Duodenal mucosa (tissue), 2 donors: ENCODE measurements around the gene LRRC37B.
"Not testable (repeated sequence)": the region's sequence is repeated elsewhere in the genome, so short reads cannot be mapped to it uniquely, and the experiment has no call there.

Experiments used
- H3K27ac ChIP-seq: one replicate; pipeline ENCODE4 v1.7.0; 2013; ENCODE audit warnings: low read depth, low read length
- H3K27me3 ChIP-seq, 2 donors: one replicate each; pipeline ENCODE4 v1.7.0; 2013; ENCODE audit warnings: low read length in 2 of 2, control low read depth in 1 of 2; ENCODE audit not compliant: insufficient read depth in 2 of 2, control insufficient read depth in 1 of 2
- H3K36me3 ChIP-seq, 2 donors: one replicate each; pipeline ENCODE4 v1.7.0; 2013; ENCODE audit warnings: low read length in 2 of 2, control low read depth in 1 of 2; ENCODE audit not compliant: insufficient read depth in 2 of 2, control insufficient read depth in 1 of 2
- H3K4me1 ChIP-seq, 2 donors: one replicate each; pipeline ENCODE4 v1.7.0; 2013; ENCODE audit warnings: low read length in 2 of 2, control low read depth in 1 of 2; ENCODE audit not compliant: insufficient read depth in 2 of 2, control insufficient read depth in 1 of 2
- H3K4me3 ChIP-seq, 2 donors: one replicate each; pipeline ENCODE4 v1.7.0; 2013; ENCODE audit warnings: low read length in 2 of 2, low read depth in 1 of 2
- H3K9ac ChIP-seq, 2 donors: one replicate each; pipeline ENCODE4 v1.7.0; 2013; ENCODE audit warnings: low read length in 2 of 2, low read depth in 1 of 2
- H3K9me3 ChIP-seq, 2 donors: one replicate each; pipeline ENCODE4 v1.7.0; 2013; ENCODE audit warnings: low read length in 2 of 2, control low read depth in 1 of 2; ENCODE audit not compliant: control insufficient read depth in 1 of 2

The LRRC37B gene

DNA sequence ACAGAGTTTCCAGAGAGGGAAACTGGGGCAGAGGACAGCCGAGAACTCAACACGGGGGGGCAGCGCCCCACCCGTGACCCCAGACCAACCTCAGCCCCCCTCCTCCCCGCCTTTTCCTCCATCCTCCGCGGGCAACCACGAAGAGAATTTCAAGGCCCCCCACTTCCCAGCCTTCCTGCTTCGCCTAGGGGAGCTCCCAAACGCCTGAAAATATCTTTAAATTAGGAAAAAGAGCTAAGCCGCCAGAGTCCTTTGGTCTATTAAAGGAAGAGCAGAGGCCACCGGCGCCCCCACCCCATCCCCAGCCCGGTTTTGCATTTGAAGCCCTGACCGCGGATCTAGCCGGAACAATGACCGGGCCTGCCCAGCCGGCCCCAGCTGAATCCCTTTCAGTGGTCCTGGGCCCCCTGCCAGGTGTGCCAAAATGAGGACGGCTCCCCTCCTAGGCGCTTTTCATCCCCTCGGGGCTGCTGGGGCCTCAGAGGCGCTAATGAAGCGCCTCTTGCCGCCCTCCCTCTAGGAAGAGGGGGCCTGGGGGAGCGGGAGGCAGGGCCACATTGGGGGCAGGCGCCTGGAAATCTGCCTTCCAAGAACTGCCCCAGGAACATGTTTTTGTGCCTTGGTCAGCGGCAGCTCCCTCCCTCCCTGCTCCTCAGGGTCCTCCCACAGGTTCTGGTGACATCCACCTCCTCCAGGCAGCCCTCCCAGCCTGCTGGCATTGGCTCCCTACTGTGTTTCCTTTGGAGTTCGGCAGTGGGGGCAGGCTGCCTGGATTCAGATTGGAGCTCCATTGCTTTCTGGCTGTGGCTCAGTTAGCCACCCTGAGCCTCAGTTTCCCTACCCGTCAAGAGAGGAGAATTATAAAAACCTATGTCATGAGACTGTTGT is 78.0 kb downstream of the LRRC37B start:
- not testable (repeated sequence) for H3K27ac ChIP-seq, H3K9me3 ChIP-seq, H3K36me3 ChIP-seq, H3K9ac ChIP-seq, H3K4me1 ChIP-seq, H3K27me3 ChIP-seq, H3K4me3 ChIP-seq

DNA sequence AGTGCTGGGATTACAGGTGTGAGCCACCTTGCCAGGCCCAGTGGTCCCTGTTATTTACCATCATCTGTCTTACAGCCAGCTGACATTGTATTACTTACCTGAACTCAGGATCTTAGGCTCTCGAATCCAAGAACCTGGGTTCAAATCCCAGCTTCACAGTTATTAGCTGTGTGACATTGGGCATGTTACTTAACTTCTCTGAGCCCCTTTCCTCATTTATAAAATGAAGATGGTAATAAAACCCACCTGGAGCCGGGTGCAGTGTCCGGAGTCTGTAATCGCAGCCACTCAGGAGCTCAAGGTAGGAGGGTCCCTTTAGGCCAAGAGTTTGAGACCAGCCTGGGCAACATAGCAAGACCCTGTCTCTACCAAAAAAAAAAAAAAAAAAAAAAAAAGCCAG is 79.7 kb downstream of the LRRC37B start:
- not testable (repeated sequence) for H3K4me3 ChIP-seq, H3K27me3 ChIP-seq, H3K4me1 ChIP-seq, H3K9ac ChIP-seq, H3K27ac ChIP-seq, H3K36me3 ChIP-seq, H3K9me3 ChIP-seq

DNA sequence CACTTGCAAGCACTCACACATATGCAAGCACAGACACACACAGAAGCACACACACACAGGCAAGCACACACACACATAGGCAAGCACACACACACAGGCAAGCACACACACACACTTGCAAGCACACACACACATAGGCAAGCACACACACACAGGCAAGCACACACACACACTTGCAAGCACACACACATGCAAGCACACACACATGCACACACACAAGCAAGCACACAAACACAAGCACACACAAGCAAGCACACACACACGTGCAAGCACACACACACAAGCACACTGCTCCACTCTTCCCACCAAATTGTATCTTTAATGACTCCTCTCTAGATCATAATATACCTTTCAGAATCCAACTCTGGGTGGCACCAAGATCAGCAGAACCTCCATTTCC is 84.9 kb downstream of the LRRC37B start:
- H3K36me3 ChIP-seq, H3K27me3 ChIP-seq: not testable (repeated sequence)

DNA sequence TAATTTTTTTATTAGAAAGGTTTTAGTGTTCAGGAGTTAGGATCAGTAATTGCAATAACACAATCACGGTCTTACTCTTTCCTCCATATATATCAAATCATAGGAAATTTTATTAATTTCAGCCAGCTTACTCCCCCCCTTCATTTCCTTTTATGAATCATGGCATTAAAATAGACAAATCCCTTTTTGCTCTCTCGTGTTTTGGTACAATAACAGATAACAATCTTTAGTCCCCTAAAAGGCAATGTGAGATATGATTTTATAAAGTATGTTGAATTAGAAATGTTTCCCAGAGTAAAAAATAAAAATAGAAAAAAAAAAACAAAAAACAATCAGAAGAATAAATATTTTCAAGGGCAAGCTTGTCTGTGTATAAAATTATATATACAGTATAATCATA is 92.5 kb downstream of the LRRC37B start:
- no peaks in the 10 kb centered on the region for H3K9me3 ChIP-seq
- no peak overlapping the region for H3K4me3 ChIP-seq
- H3K4me1 ChIP-seq: peaks cover 9 to 10% of the 10 kb centered on the region in 2 donors
- H3K27ac ChIP-seq: no peak overlapping the region
- H3K9ac ChIP-seq: no peak overlapping the region
- H3K27me3 ChIP-seq: no peaks in the 10 kb centered on the region
- H3K36me3 ChIP-seq: no peaks in the 10 kb centered on the region

More for the DNA sequence above, 84.9 kb downstream of the LRRC37B start:
- not testable (repeated sequence) for H3K27ac ChIP-seq, H3K9me3 ChIP-seq, H3K4me1 ChIP-seq, H3K9ac ChIP-seq, H3K4me3 ChIP-seq

DNA sequence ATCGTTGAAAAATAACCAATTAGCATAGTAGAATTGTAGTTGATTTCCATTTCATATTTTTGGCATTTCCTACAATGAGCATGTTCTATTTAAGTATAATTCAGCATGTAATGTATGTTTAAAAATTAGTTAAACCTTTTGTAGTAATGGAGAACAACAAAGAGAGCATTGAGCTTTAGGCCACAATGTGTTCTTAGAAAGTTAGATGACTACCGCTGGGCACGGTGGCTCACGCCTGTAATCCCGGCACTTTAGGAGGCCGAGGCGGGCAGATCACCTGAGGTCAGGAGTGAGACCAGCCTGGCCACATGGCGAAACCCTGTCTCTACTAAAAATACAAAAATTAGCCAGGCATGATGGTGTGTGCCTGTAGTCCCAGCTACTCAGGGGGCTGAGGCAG is 93.1 kb downstream of the LRRC37B start:
- H3K9me3 ChIP-seq, H3K36me3 ChIP-seq, H3K9ac ChIP-seq, H3K4me3 ChIP-seq, H3K27me3 ChIP-seq, H3K27ac ChIP-seq: not testable (repeated sequence)
- H3K4me1 ChIP-seq: peaks cover 9 to 10% of the 10 kb centered on the region in 2 donors

DNA sequence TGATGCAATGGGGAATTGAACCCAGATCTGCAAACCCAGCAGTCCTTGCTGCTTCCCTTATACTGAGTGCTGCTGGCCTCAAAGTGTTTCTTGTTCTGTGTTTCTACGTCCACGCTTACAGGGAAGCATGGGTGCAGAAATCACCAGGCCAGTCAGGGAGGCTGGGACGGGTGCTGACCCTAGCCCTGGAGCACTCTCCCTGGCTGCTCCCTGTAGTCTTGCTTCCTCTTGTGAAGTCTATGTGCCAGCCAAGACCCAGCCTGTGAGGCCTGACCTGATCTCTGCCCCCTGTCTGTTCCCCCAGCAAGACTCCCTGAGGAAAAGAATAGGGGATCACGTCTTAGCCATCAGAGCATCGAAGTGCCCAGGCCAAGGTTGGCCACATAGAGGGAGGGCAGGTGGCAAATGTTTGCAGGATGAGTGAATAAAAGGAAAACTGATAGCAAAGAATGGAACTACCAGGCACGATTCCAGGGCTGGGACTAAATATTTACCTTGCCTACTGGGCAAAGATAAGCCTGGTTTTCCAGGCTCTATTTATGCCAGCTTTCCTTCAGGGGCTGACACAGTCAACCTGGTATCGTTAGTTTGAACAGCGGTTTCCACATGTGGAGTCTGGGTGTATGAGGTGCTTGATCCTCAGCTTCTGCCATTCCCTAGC is 93.9 kb downstream of the LRRC37B start:
- Histone ChIP-seq H3K4me3 (no peak overlapping the region), H3K36me3 (no peaks in the 10 kb centered on the region), H3K27me3 (no peaks in the 10 kb centered on the region), H3K9ac (no peak overlapping the region), H3K27ac (no peak overlapping the region), H3K9me3 (no peaks in the 10 kb centered on the region), H3K4me1 (peaks cover 9 to 10% of the 10 kb centered on the region in 2 donors)

DNA sequence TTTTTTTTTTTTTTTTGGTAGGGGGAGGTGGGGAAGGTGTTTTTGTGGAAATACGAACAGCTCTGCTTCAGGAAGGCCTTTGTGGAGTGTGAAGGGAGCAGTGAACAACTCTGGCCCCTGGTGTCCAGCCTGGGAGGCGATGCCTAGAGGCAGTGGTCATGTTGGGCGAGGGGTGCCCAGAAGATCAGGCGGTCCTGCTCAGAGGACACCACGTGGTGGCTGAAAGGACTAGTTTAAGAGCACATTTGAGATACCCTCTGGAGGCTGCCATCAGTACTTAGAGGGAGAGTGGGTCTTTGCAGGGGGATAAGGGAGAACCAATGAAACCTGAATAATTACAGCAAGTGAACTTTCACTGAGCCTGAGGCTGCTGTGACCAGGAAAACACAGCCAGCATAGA is 95.0 kb downstream of the LRRC37B start:
- no peaks in the 10 kb centered on the region for H3K36me3 ChIP-seq

DNA sequence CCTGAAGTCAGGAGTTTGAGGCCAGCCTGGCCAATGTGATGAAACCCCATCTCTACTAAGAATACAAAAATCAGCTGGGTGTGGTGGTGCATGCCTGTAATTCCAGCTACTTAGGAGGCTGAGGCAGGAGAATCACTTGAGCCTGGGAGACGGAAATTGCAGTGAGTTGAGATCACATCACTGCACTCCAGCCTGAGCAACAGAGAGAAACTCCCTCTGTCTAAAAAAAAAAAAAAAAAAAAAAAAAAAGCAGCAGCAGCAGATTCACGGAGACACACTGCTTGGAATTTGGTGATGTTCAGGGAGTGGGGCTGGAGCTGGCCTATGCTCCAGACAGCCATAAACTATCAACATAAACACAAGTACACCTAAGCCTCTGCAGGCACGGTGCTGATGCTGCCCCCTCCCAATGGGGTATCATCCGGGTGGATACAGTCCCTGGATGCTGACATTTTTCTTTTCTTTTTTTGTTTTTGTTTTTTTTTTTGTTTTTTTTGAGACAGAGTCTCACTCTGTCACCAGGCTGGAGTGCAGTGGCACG is 95.5 kb downstream of the LRRC37B start:
- H3K9ac ChIP-seq: no peak overlapping the region
- no peak overlapping the region for H3K27ac ChIP-seq
- H3K4me3 ChIP-seq: no peak overlapping the region
- no peaks in the 10 kb centered on the region for H3K36me3 ChIP-seq
- no peaks in the 10 kb centered on the region for H3K9me3 ChIP-seq
- H3K27me3 ChIP-seq: no peaks in the 10 kb centered on the region
- H3K4me1 ChIP-seq: peaks cover 9 to 10% of the 10 kb centered on the region in 2 donors

More for the DNA sequence above, 95.0 kb downstream of the LRRC37B start:
- no peaks in the 10 kb centered on the region for H3K9me3 ChIP-seq
- no peak overlapping the region for H3K4me3 ChIP-seq
- no peaks in the 10 kb centered on the region for H3K27me3 ChIP-seq
- H3K4me1 ChIP-seq: peaks cover 9 to 10% of the 10 kb centered on the region in 2 donors
- H3K9ac ChIP-seq: no peak overlapping the region
- H3K27ac ChIP-seq: no peak overlapping the region
